ENCODE results near the gene AP3S2.

- TF ChIP-seq CTCF (IDR thresholded peaks at IDR 0.05) (no peak), POLR2A (IDR thresholded peaks at IDR 0.05) (no peak)
Observed at GRCh38 chr15:89841962-89842361, 51.8 kb downstream of the AP3S2 start.

Measured in adrenal gland (tissue), 5 donors.